Measurements from ENCODE around the gene DKK3. TPM values are rescaled to one million over a fixed set of nuclear protein-coding genes. Genes with fewer than 3 reads are reported as not detected.

DKK3 gene
- total and polyA plus RNA-seq, 3 experiments from 2014 or later = 2.4 to 20.4 (median 2.7) TPM

GRCh38 chr11:11959601-11960000, 48.8 kb downstream of the DKK3 start:
- H3K4me1 ChIP-seq (ENCODE audit: insufficient read depth, low read length) = peaks cover 24% of the 10 kb centered on the region
- H3K36me3 Mint-ChIP-seq = peaks cover 0 to 36% (median 17%) of the 10 kb centered on the region in 3 donors
- POLR2A ChIA-PET = no interaction called here
- no peaks in the 10 kb centered on the region for H3K9me3 Mint-ChIP-seq
- H3K9me3 ChIP-seq (ENCODE audit: low read length) = no peaks in the 10 kb centered on the region
- H3K36me3 ChIP-seq (ENCODE audit: insufficient read depth, low read length) = peaks cover 24% of the 10 kb centered on the region
- peak overlapping the region; percentile 3 to 95 (median 77) for H3K27ac Mint-ChIP-seq
- peak overlapping the region in 1 of 7 donors; percentile 24 for H3K4me3 Mint-ChIP-seq
- no peak overlapping the region for H3K27ac ChIP-seq (ENCODE audit: low read depth, low read length)
- CTCF ChIA-PET = interaction anchor here (1.4 kb wide), 1 partner anchor 84 kb away, joined by 3 read pairs; no protein-coding TSS in a partner anchor
- no peak for DNase-seq
- H3K27me3 ChIP-seq (ENCODE audit: insufficient read depth, low read length, poor library complexity, severe bottlenecking) = no peaks in the 10 kb centered on the region
- H3K27me3 Mint-ChIP-seq = peaks cover 0 to 2% of the 10 kb centered on the region in 2 donors
- H3K4me1 Mint-ChIP-seq = peaks cover 28 to 46% (median 41%) of the 10 kb centered on the region in 3 donors
- H3K4me3 ChIP-seq (ENCODE audit: low read length) = no peak overlapping the region

GRCh38 chr11:11958403-11959231, 49.8 kb downstream of the DKK3 start:
- Histone ChIP-seq H3K9me3 (ENCODE audit: low read length) (no peaks in the 10 kb centered on the region), H3K4me1 (ENCODE audit: insufficient read depth, low read length) (peaks cover 24% of the 10 kb centered on the region), H3K27me3 (ENCODE audit: insufficient read depth, low read length, poor library complexity, severe bottlenecking) (no peaks in the 10 kb centered on the region), H3K4me3 (ENCODE audit: low read length) (no peak overlapping the region), H3K27ac (ENCODE audit: low read depth, low read length) (no peak overlapping the region), H3K36me3 (ENCODE audit: insufficient read depth, low read length) (peaks cover 27% of the 10 kb centered on the region)
- H3K27ac Mint-ChIP-seq = peak overlapping the region in 3 of 8 donors; percentile 34 to 62 (median 38)
- no peak overlapping the region for H3K4me3 Mint-ChIP-seq
- no peaks in the 10 kb centered on the region for H3K9me3 Mint-ChIP-seq
- CTCF ChIA-PET = interaction anchor here (1.4 to 1.9 kb wide), 2 partner anchors 8 to 85 kb away, joined by 3 to 6 read pairs; no protein-coding TSS in a partner anchor
- peaks cover 28 to 46% (median 41%) of the 10 kb centered on the region in 3 donors for H3K4me1 Mint-ChIP-seq
- POLR2A ChIA-PET = no interaction called here
- H3K36me3 Mint-ChIP-seq = peaks cover 2 to 40% (median 21%) of the 10 kb centered on the region in 3 donors
- no peak for DNase-seq
- H3K27me3 Mint-ChIP-seq = peaks cover 0 to 2% of the 10 kb centered on the region in 2 donors

GRCh38 chr11:11956006-11956405, 52.4 kb downstream of the DKK3 start:
- H3K4me1 ChIP-seq (ENCODE audit: insufficient read depth, low read length) = peaks cover 14% of the 10 kb centered on the region
- H3K27me3 ChIP-seq (ENCODE audit: insufficient read depth, low read length, poor library complexity, severe bottlenecking) = no peaks in the 10 kb centered on the region
- no peak overlapping the region for H3K4me3 ChIP-seq (ENCODE audit: low read length)
- Mint-ChIP-seq H3K4me3 (no peak overlapping the region), H3K27me3 (peaks cover 0 to 2% of the 10 kb centered on the region in 2 donors), H3K36me3 (peaks cover 11 to 63% (median 31%) of the 10 kb centered on the region in 3 donors), H3K9me3 (no peaks in the 10 kb centered on the region), H3K4me1 (peaks cover 15 to 29% (median 25%) of the 10 kb centered on the region in 3 donors), H3K27ac (peak overlapping the region in 1 of 8 donors; percentile 46)
- no peak overlapping the region for H3K27ac ChIP-seq (ENCODE audit: low read depth, low read length)
- POLR2A ChIA-PET = no interaction called here
- CTCF ChIA-PET = interaction anchor here (2.3 kb wide), 1 partner anchor 10 kb away, joined by 9 read pairs; no protein-coding TSS in a partner anchor
- peaks cover 39% of the 10 kb centered on the region for H3K36me3 ChIP-seq (ENCODE audit: insufficient read depth, low read length)
- no peak for DNase-seq
- H3K9me3 ChIP-seq (ENCODE audit: low read length) = no peaks in the 10 kb centered on the region

DNA sequence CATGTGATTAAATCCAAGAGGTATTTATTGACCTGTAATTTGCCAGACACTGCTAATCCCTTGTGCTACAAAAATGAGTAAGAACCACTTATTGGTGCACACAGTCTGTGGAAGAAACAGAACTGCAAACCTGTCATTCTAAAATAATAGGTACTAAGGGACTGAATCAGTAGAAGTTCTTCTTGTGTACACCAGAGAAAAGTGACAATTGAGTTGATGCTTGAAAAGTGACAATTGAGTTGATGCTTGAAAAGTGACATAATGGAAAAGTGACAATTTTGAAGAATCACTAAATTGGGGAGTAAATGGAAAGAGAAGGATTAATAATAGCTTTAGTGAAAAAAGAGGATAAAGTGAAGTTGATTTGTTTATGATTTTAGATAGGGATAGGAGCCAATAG, 56.4 kb downstream of the DKK3 start:
- Mint-ChIP-seq H3K4me3 (no peak overlapping the region), H3K9me3 (no peaks in the 10 kb centered on the region), H3K27ac (peak overlapping the region in 5 of 8 donors; percentile 13 to 88 (median 20)), H3K27me3 (no peaks in the 10 kb centered on the region), H3K4me1 (no peaks in the 10 kb centered on the region), H3K36me3 (peaks cover 11 to 87% (median 34%) of the 10 kb centered on the region in 3 donors)
- Histone ChIP-seq H3K4me1 (ENCODE audit: insufficient read depth, low read length) (no peaks in the 10 kb centered on the region), H3K36me3 (ENCODE audit: insufficient read depth, low read length) (peaks cover 50% of the 10 kb centered on the region), H3K9me3 (ENCODE audit: low read length) (no peaks in the 10 kb centered on the region), H3K27ac (ENCODE audit: low read depth, low read length) (no peak overlapping the region), H3K4me3 (ENCODE audit: low read length) (no peak overlapping the region), H3K27me3 (ENCODE audit: insufficient read depth, low read length, poor library complexity, severe bottlenecking) (no peaks in the 10 kb centered on the region)
- POLR2A ChIA-PET = no interaction called here
- CTCF ChIA-PET = no interaction called here
- DNase-seq = no peak

DNA sequence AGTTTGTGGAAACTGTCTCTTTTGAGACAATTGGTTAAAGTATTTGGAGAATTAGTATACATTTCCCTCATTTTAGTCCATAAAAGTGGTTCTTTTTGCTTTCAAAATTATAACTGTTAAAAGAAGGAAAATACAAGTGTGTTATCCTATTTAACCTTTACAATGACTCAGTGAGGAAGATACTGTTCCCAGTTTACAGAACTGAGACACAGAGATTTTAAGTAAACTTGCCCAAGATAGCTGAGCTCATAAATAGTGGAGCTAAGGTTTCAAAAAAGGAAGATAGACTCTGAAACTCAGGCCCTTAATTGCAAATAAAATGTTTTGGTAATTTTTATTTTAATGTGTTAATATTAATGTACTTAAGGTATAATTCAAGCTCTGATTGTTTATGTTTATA, 58.9 kb downstream of the DKK3 start:
- ChIA-PET CTCF (no interaction called here), POLR2A (no interaction called here)
- Mint-ChIP-seq H3K9me3 (no peaks in the 10 kb centered on the region), H3K27me3 (no peaks in the 10 kb centered on the region), H3K4me3 (no peak overlapping the region), H3K27ac (peak overlapping the region in 1 of 8 donors; percentile 57), H3K36me3 (peaks cover 11 to 82% (median 20%) of the 10 kb centered on the region in 3 donors), H3K4me1 (no peaks in the 10 kb centered on the region)
- Histone ChIP-seq H3K27ac (ENCODE audit: low read depth, low read length) (no peak overlapping the region), H3K4me3 (ENCODE audit: low read length) (no peak overlapping the region), H3K27me3 (ENCODE audit: insufficient read depth, low read length, poor library complexity, severe bottlenecking) (no peaks in the 10 kb centered on the region), H3K36me3 (ENCODE audit: insufficient read depth, low read length) (peaks cover 32% of the 10 kb centered on the region), H3K4me1 (ENCODE audit: insufficient read depth, low read length) (no peaks in the 10 kb centered on the region), H3K9me3 (ENCODE audit: low read length) (no peaks in the 10 kb centered on the region)
- no peak for DNase-seq

GRCh38 chr11:11948242-11948947, 60.0 kb downstream of the DKK3 start:
- H3K9me3 Mint-ChIP-seq = no peaks in the 10 kb centered on the region
- no peak overlapping the region for H3K4me3 ChIP-seq (ENCODE audit: low read length)
- peak overlapping the region in 4 of 8 donors; percentile 26 to 87 (median 52) for H3K27ac Mint-ChIP-seq
- H3K36me3 ChIP-seq (ENCODE audit: insufficient read depth, low read length) = peaks cover 29% of the 10 kb centered on the region
- ChIA-PET POLR2A (no interaction called here), CTCF (interaction anchor here (1.2 kb wide), 1 partner anchor 96 kb away, joined by 3 read pairs; no protein-coding TSS in a partner anchor)
- no peaks in the 10 kb centered on the region for H3K27me3 Mint-ChIP-seq
- H3K4me3 Mint-ChIP-seq = no peak overlapping the region
- DNase-seq = no peak
- H3K36me3 Mint-ChIP-seq = peaks cover 8 to 83% (median 19%) of the 10 kb centered on the region in 3 donors
- H3K27me3 ChIP-seq (ENCODE audit: insufficient read depth, low read length, poor library complexity, severe bottlenecking) = no peaks in the 10 kb centered on the region
- no peaks in the 10 kb centered on the region for H3K4me1 Mint-ChIP-seq
- H3K27ac ChIP-seq (ENCODE audit: low read depth, low read length) = no peak overlapping the region
- no peaks in the 10 kb centered on the region for H3K9me3 ChIP-seq (ENCODE audit: low read length)
- no peaks in the 10 kb centered on the region for H3K4me1 ChIP-seq (ENCODE audit: insufficient read depth, low read length)

GRCh38 chr11:11947825-11948224, 60.6 kb downstream of the DKK3 start:
- DNase-seq = no peak
- H3K9me3 Mint-ChIP-seq = no peaks in the 10 kb centered on the region
- no peaks in the 10 kb centered on the region for H3K4me1 Mint-ChIP-seq
- H3K4me1 ChIP-seq (ENCODE audit: insufficient read depth, low read length) = no peaks in the 10 kb centered on the region
- H3K27me3 ChIP-seq (ENCODE audit: insufficient read depth, low read length, poor library complexity, severe bottlenecking) = no peaks in the 10 kb centered on the region
- no peaks in the 10 kb centered on the region for H3K27me3 Mint-ChIP-seq
- POLR2A ChIA-PET = no interaction called here
- H3K4me3 Mint-ChIP-seq = no peak overlapping the region
- peaks cover 30% of the 10 kb centered on the region for H3K36me3 ChIP-seq (ENCODE audit: insufficient read depth, low read length)
- CTCF ChIA-PET = interaction anchor here (1.2 kb wide), 1 partner anchor 96 kb away, joined by 3 read pairs; no protein-coding TSS in a partner anchor
- H3K4me3 ChIP-seq (ENCODE audit: low read length) = no peak overlapping the region
- no peak overlapping the region for H3K27ac ChIP-seq (ENCODE audit: low read depth, low read length)
- peak overlapping the region in 3 of 8 donors; percentile 15 to 87 (median 38) for H3K27ac Mint-ChIP-seq
- peaks cover 7 to 83% (median 19%) of the 10 kb centered on the region in 3 donors for H3K36me3 Mint-ChIP-seq
- no peaks in the 10 kb centered on the region for H3K9me3 ChIP-seq (ENCODE audit: low read length)

All from CD8-positive, alpha-beta memory T cell (primary cell).